GM23338 (cell line): Measurements from ENCODE around the gene CHRM1. TPM values are rescaled to one million over a fixed set of nuclear protein-coding genes. Genes with fewer than 3 reads are reported as not detected.

ENCODE experiments used
- ATAC-seq: fragments of 200-7000 bp; cut with Tn5 transposase; 3 replicates; pipeline ENCODE4 v1.9.1; 2020
- DNase-seq: peaks from one replicate; pipeline ENCODE4 v3.0.0-alpha.2; 2015; ENCODE audit warnings: low spot score
- H2AFZ ChIP-seq: fragments of 200-600 bp; sonication (generic); 2 replicates; pipeline ENCODE4 v1.8.0; 2016; ENCODE audit warnings: antibody characterized with exemption, mild to moderate bottlenecking, moderate library complexity
- H3F3A ChIP-seq: fragments of 200-600 bp; sonication (generic); replicated peaks from 2 replicates; pipeline ENCODE4 v1.8.0; 2017; ENCODE audit warnings: antibody characterized with exemption, mixed run types, low read depth
- H3K27ac ChIP-seq: fragments of 200-600 bp; sonication (generic); 2 replicates; pipeline ENCODE4 v1.6.1; 2016; ENCODE audit warnings: low read depth
- H3K27me3 ChIP-seq: fragments of 200-600 bp; sonication (generic); 2 replicates; pipeline ENCODE4 v1.8.0; 2016; ENCODE audit warnings: mild to moderate bottlenecking, mixed run types, moderate library complexity; ENCODE audit not compliant: insufficient read depth
- H3K36me3 ChIP-seq: fragments of 200-600 bp; sonication (generic); 2 replicates; pipeline ENCODE4 v1.8.0; 2016; ENCODE audit warnings: mild to moderate bottlenecking; ENCODE audit not compliant: insufficient read depth
- H3K4me1 ChIP-seq: fragments of 200-600 bp; sonication (generic); 2 replicates; pipeline ENCODE4 v1.8.0; 2016; ENCODE audit warnings: mild to moderate bottlenecking, moderate library complexity; ENCODE audit not compliant: insufficient read depth
- H3K4me2 ChIP-seq: fragments of 200-600 bp; sonication (generic); 2 replicates; pipeline ENCODE4 v1.7.1; 2017; ENCODE audit warnings: mixed run types
- H3K4me3 ChIP-seq: fragments of 200-600 bp; sonication (generic); 2 replicates; pipeline ENCODE4 v1.6.1; 2016; ENCODE audit warnings: mixed run types
- H3K79me2 ChIP-seq: fragments of 200-600 bp; sonication (generic); replicated peaks from 2 replicates; pipeline ENCODE4 v1.8.0; 2017; ENCODE audit warnings: mild to moderate bottlenecking; ENCODE audit not compliant: insufficient read depth
- H3K9me2 ChIP-seq: fragments of 200-600 bp; sonication (generic); 2 replicates; pipeline ENCODE4 v1.8.0; 2017; ENCODE audit not compliant: insufficient read depth
- H4K20me1 ChIP-seq: fragments of 200-600 bp; sonication (generic); replicated peaks from 2 replicates; pipeline ENCODE4 v1.8.0; 2017; ENCODE audit warnings: mild to moderate bottlenecking; ENCODE audit not compliant: insufficient read depth
- H3K27ac Mint-ChIP-seq: 2 replicates; pipeline ENCODE4 v1.8.0; 2020; ENCODE audit warnings: inconsistent platforms, mild to moderate bottlenecking, moderate library complexity, mixed read lengths
- H3K27me3 Mint-ChIP-seq: 3 replicates; pipeline ENCODE4 v1.8.0; 2022; ENCODE audit warnings: low read depth, mild to moderate bottlenecking, moderate library complexity, mixed read lengths, inconsistent platforms; ENCODE audit not compliant: insufficient read depth, poor library complexity
- H3K36me3 Mint-ChIP-seq: 3 replicates; pipeline ENCODE4 v1.8.0; 2021; ENCODE audit warnings: low read depth, mild to moderate bottlenecking, inconsistent platforms, moderate library complexity, mixed read lengths
- H3K4me1 Mint-ChIP-seq: 3 replicates; pipeline ENCODE4 v1.8.0; 2020; ENCODE audit warnings: mild to moderate bottlenecking, inconsistent platforms, mixed read lengths
- H3K4me3 Mint-ChIP-seq: 3 replicates; pipeline ENCODE4 v1.8.0; 2021; ENCODE audit warnings: moderate library complexity, mild to moderate bottlenecking, inconsistent platforms, mixed read lengths
- H3K9me3 Mint-ChIP-seq: 3 replicates; pipeline ENCODE4 v1.8.0; 2020; ENCODE audit warnings: moderate library complexity, mild to moderate bottlenecking, inconsistent platforms, mixed read lengths
- CREB1 ChIP-seq: fragments of 250-450 bp; sonication (Bioruptor Pico); IDR thresholded peaks from 2 replicates; pipeline ENCODE4 v1.5.0; 2020; ENCODE audit warnings: low read depth, mild to moderate bottlenecking, moderate library complexity
- CTCF ChIP-seq, 2 experiments: fragments of 200-600 bp in 1 of 2; sonication (generic) in 1 of 2; conservative IDR thresholded peaks; 2 replicates each; pipeline versions ENCODE4 v1.5.1 to v1.6.1; 2016 to 2017; ENCODE audit warnings: antibody characterized with exemption in 2 of 2, low read depth in 2 of 2, mild to moderate bottlenecking in 2 of 2, moderate library complexity in 1 of 2
- ETS1 ChIP-seq: IDR thresholded peaks from 2 replicates; pipeline ENCODE4 v1.6.1; 2016; ENCODE audit warnings: antibody characterized with exemption
- EZH2 ChIP-seq: fragments of 200-600 bp; sonication (generic); IDR thresholded peaks from one replicate; pipeline ENCODE4 v1.8.0; 2017; ENCODE audit warnings: antibody characterized with exemption, mild to moderate bottlenecking, low read depth; ENCODE audit not compliant: unreplicated experiment
- EZH2phosphoT487 ChIP-seq: fragments of 200-600 bp; sonication (generic); IDR thresholded peaks from one replicate; pipeline ENCODE4 v1.8.1; 2018; ENCODE audit warnings: antibody characterized with exemption; ENCODE audit not compliant: unreplicated experiment
- JUNB ChIP-seq: IDR thresholded peaks from one replicate; pipeline ENCODE4 v1.6.1; 2016; ENCODE audit warnings: antibody characterized with exemption; ENCODE audit not compliant: unreplicated experiment
- NANOG ChIP-seq: IDR thresholded peaks from 2 replicates; pipeline ENCODE4 v1.6.1; 2016; ENCODE audit warnings: antibody characterized with exemption, borderline replicate concordance
- POLR2AphosphoS5 ChIP-seq: IDR thresholded peaks from 2 replicates; pipeline ENCODE4 v1.6.1; 2016; ENCODE audit warnings: antibody characterized with exemption, low read depth
- REST ChIP-seq: IDR thresholded peaks from one replicate; pipeline ENCODE4 v1.6.1; 2018; ENCODE audit warnings: antibody characterized with exemption; ENCODE audit not compliant: unreplicated experiment
- STAT1 ChIP-seq: IDR thresholded peaks from one replicate; pipeline ENCODE4 v1.6.1; 2016; ENCODE audit warnings: antibody characterized with exemption; ENCODE audit not compliant: unreplicated experiment
- ZNF114 ChIP-seq: fragments of 250-450 bp; sonication (Bioruptor Pico); IDR thresholded peaks from 2 replicates; pipeline ENCODE4 v1.5.0; 2020; ENCODE audit warnings: mild to moderate bottlenecking, moderate library complexity
- ZNF331 ChIP-seq: fragments of 250-450 bp; sonication (Bioruptor Pico); IDR thresholded peaks from 2 replicates; pipeline ENCODE4 v1.5.0; 2020; ENCODE audit warnings: low read depth, mild to moderate bottlenecking, moderate library complexity
- ZNF462 ChIP-seq: fragments of 250-450 bp; sonication (Bioruptor Pico); IDR thresholded peaks from 2 replicates; pipeline ENCODE4 v1.5.0; 2020; ENCODE audit warnings: mild to moderate bottlenecking, moderate library complexity
- polyA plus RNA-seq: library from polyadenylated mRNA; unstranded; fragments of >200 nt; fragmentation: Nextera tagmentation; extraction: Ambion mirVana; gene quantifications from 2 replicates; pipeline ENCODE4 v1.2.1, GENCODE V29; 2016
- total RNA-seq: library from RNA; depleted of rRNA; stranded (reverse); fragments of >200 nt; shearing (Covaris generic); gene quantifications from 2 replicates; pipeline ENCODE4 v1.2.3, GENCODE V29; 2014

The CHRM1 gene
- total and polyA plus RNA-seq, 2 experiments from 2014 or later = 0.14 to 0.44 TPM

GRCh38 chr11:62898027-62898426 is 23.1 kb downstream of the CHRM1 start:
- no peak overlapping the region for H3K4me2 ChIP-seq
- Mint-ChIP-seq H3K36me3 (no peaks in the 10 kb centered on the region), H3K27me3 (peaks cover 7% of the 10 kb centered on the region), H3K4me1 (peaks cover 11% of the 10 kb centered on the region), H3K27ac (no peak overlapping the region), H3K4me3 (no peak overlapping the region), H3K9me3 (no peaks in the 10 kb centered on the region; the same call in 2 of the 3 replicates)
- peaks cover 9% of the 10 kb centered on the region for H3K4me1 ChIP-seq
- DNase-seq (no peak), ATAC-seq (no peak)
- no peaks in the 10 kb centered on the region for H4K20me1 ChIP-seq
- no peaks in the 10 kb centered on the region for H3K9me2 ChIP-seq
- H3K79me2 ChIP-seq = no peaks in the 10 kb centered on the region
- H3K27ac ChIP-seq = no peak overlapping the region
- H2AFZ ChIP-seq = no peak overlapping the region
- H3F3A ChIP-seq = no peaks in the 10 kb centered on the region
- H3K27me3 ChIP-seq = no peaks in the 10 kb centered on the region
- H3K36me3 ChIP-seq = no peaks in the 10 kb centered on the region
- no peak overlapping the region for H3K4me3 ChIP-seq
- TF ChIP-seq ZNF114 (CRISPR knock-in tag) = no peak
- no peak for TF ChIP-seq REST
- no peak for TF ChIP-seq ETS1
- TF ChIP-seq JUNB = no peak
- TF ChIP-seq ZNF331 = no peak
- TF ChIP-seq NANOG = no peak
- no peak for TF ChIP-seq CREB1
- no peak for TF ChIP-seq EZH2phosphoT487
- TF ChIP-seq CTCF (conservative IDR thresholded peaks at IDR 0.05; ENCODE audit: low read depth in 2 of 2) = no peak
- TF ChIP-seq ZNF462 (CRISPR knock-in tag) = no peak
- TF ChIP-seq STAT1 = no peak
- no peak for TF ChIP-seq POLR2AphosphoS5
- TF ChIP-seq EZH2 = no peak
